Measurements from ENCODE around the gene ANKIB1. TPM values are rescaled to one million over a fixed set of nuclear protein-coding genes. Genes with fewer than 3 reads are reported as not detected.

The ANKIB1 gene
- total RNA-seq, 1 experiment from 2014 or later, result 57.2 TPM

DNA sequence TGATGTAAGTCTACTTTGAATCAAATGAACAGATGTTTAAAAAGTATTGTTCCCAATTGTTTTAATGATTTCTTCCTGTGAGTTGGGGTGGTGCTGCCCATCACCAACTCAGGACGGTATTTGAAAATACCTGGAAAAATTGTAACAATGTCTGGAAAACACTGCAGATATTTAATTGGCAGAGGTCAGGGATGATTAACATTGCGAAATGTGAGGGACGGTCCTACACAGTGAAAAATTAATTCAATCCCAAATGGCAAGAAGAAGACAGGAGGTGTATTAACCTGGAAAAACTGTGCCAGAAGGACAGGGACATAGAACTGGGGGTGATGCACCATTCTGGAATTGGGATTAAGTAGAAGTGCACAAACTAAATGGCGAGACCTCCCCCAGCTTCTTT is 29.6 kb downstream of the ANKIB1 start:
- no peaks in the 10 kb centered on the region for H3K9me3 ChIP-seq
- BruUV-seq (replicated peaks), result no TSS peak
- H3K4me3 Mint-ChIP-seq (ENCODE audit: unreplicated experiment), result no peak overlapping the region
- intact Hi-C loops (cut with micrococcal nuclease; ENCODE audit: unreplicated experiment), result no loop called here
- H3K4me1 ChIP-seq, result no peaks in the 10 kb centered on the region; the same call in 1 of the 2 replicates
- peaks cover 12% of the 10 kb centered on the region for H3K9me3 Mint-ChIP-seq (ENCODE audit: unreplicated experiment)
- H3K27me3 Mint-ChIP-seq (ENCODE audit: insufficient read depth, unreplicated experiment), result no peaks in the 10 kb centered on the region
- no peaks in the 10 kb centered on the region for H3K36me3 Mint-ChIP-seq (ENCODE audit: insufficient read depth, unreplicated experiment)
- CTCF ChIA-PET, result no interaction called here
- no peak overlapping the region for H3K27ac Mint-ChIP-seq (ENCODE audit: unreplicated experiment)
- TF ChIP-seq, protein P1, sequence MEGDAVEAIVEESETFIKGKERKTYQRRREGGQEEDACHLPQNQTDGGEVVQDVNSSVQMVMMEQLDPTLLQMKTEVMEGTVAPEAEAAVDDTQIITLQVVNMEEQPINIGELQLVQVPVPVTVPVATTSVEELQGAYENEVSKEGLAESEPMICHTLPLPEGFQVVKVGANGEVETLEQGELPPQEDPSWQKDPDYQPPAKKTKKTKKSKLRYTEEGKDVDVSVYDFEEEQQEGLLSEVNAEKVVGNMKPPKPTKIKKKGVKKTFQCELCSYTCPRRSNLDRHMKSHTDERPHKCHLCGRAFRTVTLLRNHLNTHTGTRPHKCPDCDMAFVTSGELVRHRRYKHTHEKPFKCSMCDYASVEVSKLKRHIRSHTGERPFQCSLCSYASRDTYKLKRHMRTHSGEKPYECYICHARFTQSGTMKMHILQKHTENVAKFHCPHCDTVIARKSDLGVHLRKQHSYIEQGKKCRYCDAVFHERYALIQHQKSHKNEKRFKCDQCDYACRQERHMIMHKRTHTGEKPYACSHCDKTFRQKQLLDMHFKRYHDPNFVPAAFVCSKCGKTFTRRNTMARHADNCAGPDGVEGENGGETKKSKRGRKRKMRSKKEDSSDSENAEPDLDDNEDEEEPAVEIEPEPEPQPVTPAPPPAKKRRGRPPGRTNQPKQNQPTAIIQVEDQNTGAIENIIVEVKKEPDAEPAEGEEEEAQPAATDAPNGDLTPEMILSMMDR (IDR thresholded peaks at IDR 0.05; ENCODE audit: insufficient read depth in 1 of 2, low read depth in 1 of 2, low read length in 1 of 2, severe bottlenecking in 1 of 2, unreplicated experiment in 1 of 2), result no peak
- POLR2A ChIA-PET, result no interaction called here
- H3K4me1 Mint-ChIP-seq (ENCODE audit: low read depth, unreplicated experiment), result peaks cover 4% of the 10 kb centered on the region
- H3K4me3 ChIP-seq (ENCODE audit: low read depth, low read length), result no peak overlapping the region
- no peak for DNase-seq
- no peaks in the 10 kb centered on the region for H3K27me3 ChIP-seq (replicated peaks; ENCODE audit: control insufficient read depth, insufficient read depth, low read length)
- 0 out of 2 replicates have a peak, but pooled peaks cover under 1% of the 10 kb centered on the region for H3K36me3 ChIP-seq (ENCODE audit: control insufficient read depth, insufficient read depth, low read length)

DNA sequence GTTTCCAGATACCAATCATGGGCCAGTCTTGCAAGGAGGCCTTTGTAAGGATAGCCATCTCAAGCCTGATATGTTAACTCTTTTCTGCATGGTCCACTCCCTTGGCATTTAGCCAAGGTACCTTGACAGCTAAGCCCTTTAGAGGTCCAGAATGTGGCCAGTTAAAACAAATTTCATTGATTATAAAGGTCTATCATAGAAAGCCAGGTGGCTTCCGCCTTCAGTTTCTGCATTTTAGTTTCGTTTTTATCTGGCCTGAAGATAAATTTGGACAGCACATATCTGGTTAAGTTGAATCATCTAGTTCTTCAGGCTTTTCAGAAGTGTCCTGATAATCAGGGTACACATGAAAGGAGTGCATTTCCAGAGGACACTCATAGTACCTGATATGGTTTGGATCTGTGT is 30.7 kb downstream of the ANKIB1 start:
- Histone ChIP-seq H3K9me3 (no peaks in the 10 kb centered on the region), H3K4me3 (ENCODE audit: low read depth, low read length) (no peak overlapping the region), H3K27me3 (replicated peaks; ENCODE audit: control insufficient read depth, insufficient read depth, low read length) (no peaks in the 10 kb centered on the region), H3K4me1 (no peaks in the 10 kb centered on the region; the same call in 1 of the 2 replicates), H3K36me3 (ENCODE audit: control insufficient read depth, insufficient read depth, low read length) (0 out of 2 replicates have a peak, but pooled peaks cover 2% of the 10 kb centered on the region)
- Mint-ChIP-seq H3K4me1 (ENCODE audit: low read depth, unreplicated experiment) (peaks cover 2% of the 10 kb centered on the region), H3K27ac (ENCODE audit: unreplicated experiment) (no peak overlapping the region), H3K27me3 (ENCODE audit: insufficient read depth, unreplicated experiment) (no peaks in the 10 kb centered on the region), H3K36me3 (ENCODE audit: insufficient read depth, unreplicated experiment) (peaks cover 5% of the 10 kb centered on the region), H3K9me3 (ENCODE audit: unreplicated experiment) (peaks cover 17% of the 10 kb centered on the region), H3K4me3 (ENCODE audit: unreplicated experiment) (no peak overlapping the region)
- intact Hi-C loops (cut with micrococcal nuclease; ENCODE audit: unreplicated experiment), result no loop called here
- BruUV-seq (replicated peaks), result no TSS peak
- TF ChIP-seq, protein P1 (IDR thresholded peaks at IDR 0.05; ENCODE audit: insufficient read depth in 1 of 2, low read depth in 1 of 2, low read length in 1 of 2, severe bottlenecking in 1 of 2, unreplicated experiment in 1 of 2), result no peak
- ChIA-PET POLR2A (no interaction called here), CTCF (no interaction called here)
- DNase-seq, result no peak

DNA sequence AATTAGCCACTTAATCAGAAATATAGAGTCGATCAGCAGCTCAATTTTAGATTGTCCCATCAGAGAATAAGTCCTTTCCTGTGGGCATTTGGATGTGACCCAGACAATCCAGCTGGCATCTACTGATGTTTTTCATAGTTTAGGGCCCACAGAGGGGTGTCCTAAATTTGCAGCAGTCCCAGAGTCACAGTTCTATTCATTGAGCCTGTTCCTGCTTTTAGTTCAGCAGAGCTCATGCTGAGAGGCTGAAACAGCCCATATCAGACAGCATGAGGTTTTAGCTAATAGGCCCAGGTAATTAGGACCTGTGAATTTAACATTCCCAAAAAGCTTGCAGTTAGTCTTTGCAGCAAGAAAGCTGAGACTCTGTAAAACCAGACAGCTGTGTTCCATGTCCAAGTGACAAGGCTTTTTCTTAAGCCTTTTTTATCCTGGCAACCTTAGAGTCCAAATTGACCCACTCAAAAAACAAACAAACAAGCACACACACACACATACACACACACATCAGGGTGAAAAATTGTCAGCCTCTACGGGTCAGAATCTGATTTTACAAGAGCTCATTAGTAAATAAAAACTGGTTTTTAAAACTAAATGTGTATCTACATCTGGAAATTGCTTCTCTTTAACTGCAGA is 33.7 kb downstream of the ANKIB1 start:
- DNase-seq, result no peak
- TF ChIP-seq, protein P1 (IDR thresholded peaks at IDR 0.05; ENCODE audit: insufficient read depth in 1 of 2, low read depth in 1 of 2, low read length in 1 of 2, severe bottlenecking in 1 of 2, unreplicated experiment in 1 of 2), result no peak
- BruUV-seq (replicated peaks), result no TSS peak
- H3K4me1 ChIP-seq, result no peaks in the 10 kb centered on the region
- peaks cover 5% of the 10 kb centered on the region for H3K36me3 Mint-ChIP-seq (ENCODE audit: insufficient read depth, unreplicated experiment)
- no peak overlapping the region for H3K4me3 Mint-ChIP-seq (ENCODE audit: unreplicated experiment)
- H3K9me3 ChIP-seq, result no peaks in the 10 kb centered on the region
- H3K27me3 ChIP-seq (replicated peaks; ENCODE audit: control insufficient read depth, insufficient read depth, low read length), result no peaks in the 10 kb centered on the region
- no peak overlapping the region for H3K4me3 ChIP-seq (ENCODE audit: low read depth, low read length)
- H3K4me1 Mint-ChIP-seq (ENCODE audit: low read depth, unreplicated experiment), result no peaks in the 10 kb centered on the region
- intact Hi-C loops (cut with micrococcal nuclease; ENCODE audit: unreplicated experiment), result no loop called here
- H3K27ac Mint-ChIP-seq (ENCODE audit: unreplicated experiment), result no peak overlapping the region
- H3K27me3 Mint-ChIP-seq (ENCODE audit: insufficient read depth, unreplicated experiment), result no peaks in the 10 kb centered on the region
- peaks cover 12% of the 10 kb centered on the region for H3K9me3 Mint-ChIP-seq (ENCODE audit: unreplicated experiment)
- H3K36me3 ChIP-seq (ENCODE audit: control insufficient read depth, insufficient read depth, low read length), result 0 out of 2 replicates have a peak, but pooled peaks cover 2% of the 10 kb centered on the region
- CTCF ChIA-PET, result no interaction called here
- POLR2A ChIA-PET, result no interaction called here

Data from Caco-2 (cell line).